Measurements from ENCODE around the gene ZNF532.

DNA sequence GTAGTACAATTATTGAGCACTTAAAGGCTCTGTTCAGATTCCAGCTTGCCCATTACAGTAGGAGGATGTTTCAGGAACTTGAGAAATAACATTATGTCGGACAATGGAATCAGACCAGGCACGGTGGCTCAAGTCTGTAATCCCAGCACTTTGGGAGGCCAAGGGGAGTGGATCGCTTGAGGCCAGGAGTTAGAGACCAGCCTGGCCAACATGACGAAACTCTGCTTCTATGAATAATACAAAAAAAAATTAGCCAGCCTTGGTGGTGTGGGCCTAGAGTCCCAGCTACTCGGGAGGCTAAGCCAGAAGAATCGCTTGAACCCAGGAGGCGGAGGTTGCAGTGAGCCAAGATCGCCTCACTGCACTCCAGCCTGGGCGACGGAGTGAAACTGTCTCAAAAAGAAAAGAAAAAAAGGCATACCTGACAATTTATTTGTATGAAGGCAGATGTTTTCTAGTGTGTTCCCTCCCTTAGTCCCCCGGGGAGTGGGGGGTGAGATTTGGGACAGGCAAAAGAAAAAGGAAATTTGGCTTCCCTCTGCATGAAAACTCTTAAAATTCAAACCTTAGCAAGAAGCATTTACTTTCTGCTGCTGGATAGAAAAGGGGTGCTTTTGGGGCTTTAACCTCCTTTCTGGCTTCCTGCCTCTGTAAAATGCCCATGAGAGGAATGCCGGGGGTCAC lies 13.7 kb upstream of the ZNF532 start:
- TF ChIP-seq SIN3A (IDR thresholded peaks at IDR 0.05; ENCODE audit: borderline replicate concordance, insufficient read depth, low read length): no peak
- no peak for TF ChIP-seq TAF1 (IDR thresholded peaks at IDR 0.05; ENCODE audit: borderline replicate concordance, insufficient read depth, low read length)
- TF ChIP-seq POLR2AphosphoS5 (IDR thresholded peaks at IDR 0.05; ENCODE audit: low read depth, low read length): no peak
